MM.1S (cell line): Measurements from ENCODE around the gene TCF12.

ENCODE experiments used
- CTCF ChIP-seq: fragments of 300-600 bp; sonication (generic); IDR thresholded peaks from 2 replicates; pipeline ENCODE4 v1.5.1; 2016; ENCODE audit warnings: antibody characterized with exemption, low read length, mixed read lengths
- EZH2 ChIP-seq: fragments of 300-600 bp; sonication (generic); optimal IDR thresholded peaks from 2 replicates; pipeline ENCODE3; 2017; ENCODE audit warnings: low read depth, mild to moderate bottlenecking, antibody characterized with exemption, low read length, mixed read lengths
- EZH2phosphoT487 ChIP-seq: fragments of 300-600 bp; sonication (generic); IDR thresholded peaks from 2 replicates; pipeline ENCODE4 v1.6.1; 2018; ENCODE audit warnings: antibody characterized with exemption, low read length

- TF ChIP-seq CTCF = no peak
- TF ChIP-seq EZH2 = no peak
- TF ChIP-seq EZH2phosphoT487 = no peak
These were observed 25.6 kb upstream of the TCF12 start for GRCh38 chr15:56892659-56893363.
